Lower leg skin (tissue), 3 donors: ENCODE results near the gene PDIA6.

Source experiments
- POLR2A ChIP-seq, 2 donors: fragments of 450-650 bp; IDR thresholded peaks; one replicate each; pipeline ENCODE4 v1.6.1; 2016 to 2017; ENCODE audit warnings: antibody characterized with exemption in 2 of 2, mild to moderate bottlenecking in 1 of 2, moderate library complexity in 1 of 2
- TF ChIP-seq, protein P1 (sequence below), 3 donors: fragments of 450-650 bp; IDR thresholded peaks; one replicate each; pipeline ENCODE4 v1.5.1; 2016; ENCODE audit warnings: antibody characterized with exemption in 3 of 3, mild to moderate bottlenecking in 3 of 3, moderate library complexity in 2 of 3

GRCh38 chr2:10793816-10794215 is 18.8 kb downstream of the PDIA6 start:
- TF ChIP-seq, protein P1, sequence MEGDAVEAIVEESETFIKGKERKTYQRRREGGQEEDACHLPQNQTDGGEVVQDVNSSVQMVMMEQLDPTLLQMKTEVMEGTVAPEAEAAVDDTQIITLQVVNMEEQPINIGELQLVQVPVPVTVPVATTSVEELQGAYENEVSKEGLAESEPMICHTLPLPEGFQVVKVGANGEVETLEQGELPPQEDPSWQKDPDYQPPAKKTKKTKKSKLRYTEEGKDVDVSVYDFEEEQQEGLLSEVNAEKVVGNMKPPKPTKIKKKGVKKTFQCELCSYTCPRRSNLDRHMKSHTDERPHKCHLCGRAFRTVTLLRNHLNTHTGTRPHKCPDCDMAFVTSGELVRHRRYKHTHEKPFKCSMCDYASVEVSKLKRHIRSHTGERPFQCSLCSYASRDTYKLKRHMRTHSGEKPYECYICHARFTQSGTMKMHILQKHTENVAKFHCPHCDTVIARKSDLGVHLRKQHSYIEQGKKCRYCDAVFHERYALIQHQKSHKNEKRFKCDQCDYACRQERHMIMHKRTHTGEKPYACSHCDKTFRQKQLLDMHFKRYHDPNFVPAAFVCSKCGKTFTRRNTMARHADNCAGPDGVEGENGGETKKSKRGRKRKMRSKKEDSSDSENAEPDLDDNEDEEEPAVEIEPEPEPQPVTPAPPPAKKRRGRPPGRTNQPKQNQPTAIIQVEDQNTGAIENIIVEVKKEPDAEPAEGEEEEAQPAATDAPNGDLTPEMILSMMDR (IDR thresholded peaks at IDR 0.05): no peak
- TF ChIP-seq POLR2A (IDR thresholded peaks at IDR 0.05): no peak
